Activated B cell treated with CpG ODN at 0.5 μM for 24 hours (primary cell): ENCODE data around the gene WDR59. TPM values are rescaled to one million over a fixed set of nuclear protein-coding genes. Genes with fewer than 3 reads are reported as not detected.

Source experiments
- ATAC-seq: fragments of 200-7000 bp; cut with Tn5 transposase; one replicate; pipeline ENCODE4 v1.10.0; 2021; ENCODE audit warnings: low read depth, mild to moderate bottlenecking, moderate library complexity
- CTCF ChIA-PET: fragments of 350-600 bp; sonication (Branson Sonifier 250); formaldehyde crosslinking; loops from one replicate; lab custom pipeline; 2021; ENCODE audit warnings: antibody characterized with exemption; lab: Charles Lee
- POLR2A ChIA-PET: fragments of 350-600 bp; sonication (Branson Sonifier 250); formaldehyde crosslinking; loops from one replicate; lab custom pipeline; 2021; ENCODE audit warnings: antibody characterized with exemption; lab: Charles Lee
- DNase-seq: peaks from one replicate; pipeline ENCODE4 v3.0.0; 2022
- H3K27ac Mint-ChIP-seq: one replicate; pipeline ENCODE4 v1.8.0; 2020; ENCODE audit warnings: mixed read lengths
- H3K27me3 Mint-ChIP-seq: one replicate; pipeline ENCODE4 v1.8.0; 2021; ENCODE audit warnings: mixed read lengths
- H3K36me3 Mint-ChIP-seq: one replicate; pipeline ENCODE4 v1.8.0; 2021; ENCODE audit warnings: low read depth, mixed read lengths
- H3K4me1 Mint-ChIP-seq: one replicate; pipeline ENCODE4 v1.8.0; 2021; ENCODE audit warnings: mixed read lengths
- H3K4me3 Mint-ChIP-seq: one replicate; pipeline ENCODE4 v1.8.0; 2020; ENCODE audit warnings: mild to moderate bottlenecking, mixed read lengths
- H3K9me3 Mint-ChIP-seq: one replicate; pipeline ENCODE4 v1.8.0; 2020; ENCODE audit warnings: mixed read lengths
- intact Hi-C: fragments of 100-400 bp; cut with micrococcal nuclease; formaldehyde crosslinking; loops from one replicate; pipeline ENCODE4 v1.15.1; 2024
- total RNA-seq: library from RNA; stranded (reverse); gene quantifications from 2 replicates; pipeline ENCODE4 v1.2.3, GENCODE V29; 2022
- TF ChIP-seq, protein P1 (sequence below): fragments of 200-600 bp; IDR thresholded peaks from one replicate; pipeline ENCODE4 v1.8.0; 2022; ENCODE audit warnings: antibody characterized with exemption, mild to moderate bottlenecking

WDR59 gene
- total RNA-seq, 1 donor from 2014 or later: 93.3 TPM

DNA sequence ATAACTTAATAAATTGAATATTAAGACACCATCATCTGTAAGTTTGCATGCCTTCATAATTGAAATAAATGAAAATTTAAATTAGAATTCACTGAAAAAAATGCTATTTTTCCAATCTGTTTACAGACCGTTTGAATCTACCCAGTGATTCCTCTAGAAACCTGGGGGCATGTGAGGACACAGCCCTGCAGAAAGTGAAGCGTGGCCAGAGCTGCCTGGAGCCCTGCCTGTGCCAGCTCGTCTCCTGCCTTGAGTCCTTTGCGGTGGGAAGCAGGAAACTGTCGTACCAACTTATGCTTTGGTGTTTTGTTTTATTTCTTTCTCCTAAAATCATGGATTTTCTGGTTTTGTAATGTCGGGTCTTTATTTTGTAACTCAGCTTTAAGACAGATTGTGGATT lies 142.5 kb downstream of the WDR59 start:
- DNase-seq: no peak
- POLR2A ChIA-PET: no interaction called here
- TF ChIP-seq, protein P1, sequence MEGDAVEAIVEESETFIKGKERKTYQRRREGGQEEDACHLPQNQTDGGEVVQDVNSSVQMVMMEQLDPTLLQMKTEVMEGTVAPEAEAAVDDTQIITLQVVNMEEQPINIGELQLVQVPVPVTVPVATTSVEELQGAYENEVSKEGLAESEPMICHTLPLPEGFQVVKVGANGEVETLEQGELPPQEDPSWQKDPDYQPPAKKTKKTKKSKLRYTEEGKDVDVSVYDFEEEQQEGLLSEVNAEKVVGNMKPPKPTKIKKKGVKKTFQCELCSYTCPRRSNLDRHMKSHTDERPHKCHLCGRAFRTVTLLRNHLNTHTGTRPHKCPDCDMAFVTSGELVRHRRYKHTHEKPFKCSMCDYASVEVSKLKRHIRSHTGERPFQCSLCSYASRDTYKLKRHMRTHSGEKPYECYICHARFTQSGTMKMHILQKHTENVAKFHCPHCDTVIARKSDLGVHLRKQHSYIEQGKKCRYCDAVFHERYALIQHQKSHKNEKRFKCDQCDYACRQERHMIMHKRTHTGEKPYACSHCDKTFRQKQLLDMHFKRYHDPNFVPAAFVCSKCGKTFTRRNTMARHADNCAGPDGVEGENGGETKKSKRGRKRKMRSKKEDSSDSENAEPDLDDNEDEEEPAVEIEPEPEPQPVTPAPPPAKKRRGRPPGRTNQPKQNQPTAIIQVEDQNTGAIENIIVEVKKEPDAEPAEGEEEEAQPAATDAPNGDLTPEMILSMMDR: no peak
- Mint-ChIP-seq H3K4me3 (no peak overlapping the region), H3K4me1 (no peaks in the 10 kb centered on the region), H3K36me3 (no peaks in the 10 kb centered on the region), H3K27me3 (peaks cover 5% of the 10 kb centered on the region), H3K27ac (no peak overlapping the region), H3K9me3 (no peaks in the 10 kb centered on the region)
- CTCF ChIA-PET: interaction anchor here (0.9 kb wide), 1 partner anchor 21 kb away, joined by 3 read pairs; no protein-coding TSS in a partner anchor
- intact Hi-C loops: no loop called here
- no peak for ATAC-seq

DNA sequence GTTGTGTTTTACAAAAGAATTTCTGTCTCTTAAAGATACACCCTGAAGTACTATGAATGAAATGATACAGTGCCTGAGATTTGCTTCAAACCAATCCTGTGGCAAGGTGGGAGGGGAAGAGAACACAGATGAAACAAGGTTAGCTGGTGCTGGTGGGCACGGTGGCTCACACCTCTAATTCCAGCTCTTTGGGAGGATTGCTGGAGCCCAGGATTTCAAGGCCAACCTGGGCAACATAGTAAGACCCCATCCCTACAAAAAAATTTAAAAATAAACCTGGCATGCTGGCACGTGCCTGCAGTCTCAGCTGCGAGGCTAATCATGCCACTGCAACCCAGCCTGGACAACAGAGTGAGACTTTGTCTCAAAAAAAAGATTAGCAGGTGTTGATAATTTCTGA lies 143.0 kb downstream of the WDR59 start:
- CTCF ChIA-PET: no interaction called here
- no peak overlapping the region for H3K4me3 Mint-ChIP-seq
- ATAC-seq (no peak), DNase-seq (no peak)
- no peak overlapping the region for H3K27ac Mint-ChIP-seq
- H3K27me3 Mint-ChIP-seq: peaks cover 5% of the 10 kb centered on the region
- TF ChIP-seq, protein P1: no peak
- POLR2A ChIA-PET: no interaction called here
- intact Hi-C loops: no loop called here
- no peaks in the 10 kb centered on the region for H3K9me3 Mint-ChIP-seq
- H3K36me3 Mint-ChIP-seq: no peaks in the 10 kb centered on the region
- no peaks in the 10 kb centered on the region for H3K4me1 Mint-ChIP-seq

DNA sequence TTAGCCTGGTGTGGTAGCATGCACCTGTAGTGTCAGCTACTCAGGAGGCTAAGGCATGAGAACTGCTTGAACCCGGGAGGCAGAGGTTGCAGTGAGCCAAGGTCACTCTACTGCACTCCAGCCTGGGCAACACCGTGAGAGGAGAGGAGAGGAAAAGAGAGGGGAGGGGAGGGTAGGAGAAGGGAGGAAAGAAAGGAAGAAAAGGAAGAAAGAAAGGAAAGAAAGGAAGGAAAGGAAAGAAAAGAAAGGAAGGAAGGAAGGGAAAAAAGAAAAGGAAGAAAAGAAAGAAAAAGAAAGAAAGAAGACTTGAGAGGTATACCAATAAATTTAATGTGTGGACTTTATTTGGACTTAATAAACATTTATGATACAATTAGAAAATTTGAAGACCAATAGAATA lies 143.5 kb downstream of the WDR59 start:
- H3K9me3 Mint-ChIP-seq: no peaks in the 10 kb centered on the region
- H3K27ac Mint-ChIP-seq: no peak overlapping the region
- ATAC-seq: no peak
- peaks cover 5% of the 10 kb centered on the region for H3K27me3 Mint-ChIP-seq
- CTCF ChIA-PET: no interaction called here
- TF ChIP-seq, protein P1: no peak
- no peaks in the 10 kb centered on the region for H3K4me1 Mint-ChIP-seq
- POLR2A ChIA-PET: no interaction called here
- no peak for DNase-seq
- H3K36me3 Mint-ChIP-seq: no peaks in the 10 kb centered on the region
- intact Hi-C loops: no loop called here
- no peak overlapping the region for H3K4me3 Mint-ChIP-seq

DNA sequence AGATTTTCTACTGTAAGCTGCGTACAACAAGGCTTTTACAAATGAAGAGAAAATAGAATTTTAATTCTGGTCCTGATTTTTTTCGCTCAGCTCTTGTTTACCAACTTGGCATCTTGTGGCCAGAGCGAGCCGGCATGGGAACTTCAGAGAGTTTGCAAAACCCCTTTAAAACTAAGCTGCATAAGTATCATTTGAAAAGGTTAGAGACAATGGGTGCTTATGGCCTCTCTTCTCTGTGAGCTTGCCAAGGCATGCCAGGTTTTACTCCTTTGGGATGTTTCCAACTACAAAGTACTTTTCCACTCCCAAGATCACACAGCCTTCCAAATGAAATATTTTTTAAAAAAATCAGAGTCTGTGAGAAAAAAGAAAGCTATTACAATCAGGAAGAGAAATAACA lies 147.9 kb downstream of the WDR59 start:
- ATAC-seq: no peak
- CTCF ChIA-PET: interaction anchor here (0.6 kb wide), 1 partner anchor 1056 kb away, joined by 4 read pairs; no protein-coding TSS in a partner anchor

DNA sequence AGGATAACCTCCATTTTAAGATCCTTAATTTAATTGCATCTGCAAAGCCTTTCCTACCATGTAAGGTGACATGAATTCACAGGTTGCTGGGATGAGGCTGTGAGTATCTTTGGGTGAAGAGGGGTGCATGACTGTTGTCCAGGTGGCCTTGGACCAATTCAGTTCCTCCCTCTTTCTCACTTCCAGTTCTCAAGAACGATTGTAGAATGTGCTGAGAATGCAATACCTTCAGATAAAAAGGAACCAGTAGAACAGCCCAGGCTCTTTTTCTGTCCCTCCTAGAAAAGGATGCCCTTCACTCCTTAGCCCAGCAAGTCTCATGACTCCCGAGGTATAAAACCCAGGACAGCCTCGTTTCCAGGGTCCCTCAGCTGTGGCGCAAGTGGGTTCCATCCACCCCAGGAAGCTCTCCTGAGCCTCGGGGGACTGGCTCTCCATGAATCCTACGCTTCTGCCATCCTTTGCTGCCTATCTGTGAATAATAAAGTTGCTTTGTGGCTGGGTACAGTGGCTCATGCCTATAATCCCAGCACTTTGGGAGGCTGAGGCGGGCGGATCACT lies 148.7 kb downstream of the WDR59 start:
- intact Hi-C loops: no loop called here
- CTCF ChIA-PET: no interaction called here
- TF ChIP-seq, protein P1: no peak
- Mint-ChIP-seq H3K4me3 (no peak overlapping the region), H3K4me1 (no peaks in the 10 kb centered on the region), H3K27ac (no peak overlapping the region), H3K9me3 (no peaks in the 10 kb centered on the region), H3K27me3 (peaks cover 5% of the 10 kb centered on the region), H3K36me3 (no peaks in the 10 kb centered on the region)
- ATAC-seq (no peak), DNase-seq (no peak)
- POLR2A ChIA-PET: no interaction called here

More for the DNA sequence above, 147.9 kb downstream of the WDR59 start:
- no peaks in the 10 kb centered on the region for H3K9me3 Mint-ChIP-seq
- no peak overlapping the region for H3K4me3 Mint-ChIP-seq
- peaks cover 6% of the 10 kb centered on the region for H3K27me3 Mint-ChIP-seq
- DNase-seq: no peak
- no peaks in the 10 kb centered on the region for H3K4me1 Mint-ChIP-seq
- intact Hi-C loops: no loop called here
- TF ChIP-seq, protein P1: no peak
- H3K36me3 Mint-ChIP-seq: no peaks in the 10 kb centered on the region
- H3K27ac Mint-ChIP-seq: no peak overlapping the region
- POLR2A ChIA-PET: no interaction called here
